22Rv1 (cell line): ENCODE measurements around the gene TNFSF12.
A peak's percentile ranks its signal among the peaks of the same experiment; 100 is the strongest.

ENCODE experiments used
- H3K27ac ChIP-seq: fragments of 450-650 bp; 2 replicates; pipeline ENCODE4 v1.5.1; 2017
- ZFX ChIP-seq: fragments of 450-650 bp; IDR thresholded peaks from 2 replicates; pipeline ENCODE4 v1.6.1; 2017; ENCODE audit warnings: antibody characterized with exemption, borderline replicate concordance
- TF ChIP-seq, protein P1 (sequence below): fragments of 450-650 bp; IDR thresholded peaks from 2 replicates; pipeline ENCODE4 v1.5.1; 2017; ENCODE audit warnings: mild to moderate bottlenecking

The TNFSF12 gene

GRCh38 chr17:7561589-7562207 lies 12.8 kb downstream of the TNFSF12 start, which contains the start of gene SENP3:
SENP3 (plus strand) TSS chr17:7561919; CDS start chr17:7563077, 1,158 bp downstream.
- no peak for TF ChIP-seq ZFX
- TF ChIP-seq, protein P1, sequence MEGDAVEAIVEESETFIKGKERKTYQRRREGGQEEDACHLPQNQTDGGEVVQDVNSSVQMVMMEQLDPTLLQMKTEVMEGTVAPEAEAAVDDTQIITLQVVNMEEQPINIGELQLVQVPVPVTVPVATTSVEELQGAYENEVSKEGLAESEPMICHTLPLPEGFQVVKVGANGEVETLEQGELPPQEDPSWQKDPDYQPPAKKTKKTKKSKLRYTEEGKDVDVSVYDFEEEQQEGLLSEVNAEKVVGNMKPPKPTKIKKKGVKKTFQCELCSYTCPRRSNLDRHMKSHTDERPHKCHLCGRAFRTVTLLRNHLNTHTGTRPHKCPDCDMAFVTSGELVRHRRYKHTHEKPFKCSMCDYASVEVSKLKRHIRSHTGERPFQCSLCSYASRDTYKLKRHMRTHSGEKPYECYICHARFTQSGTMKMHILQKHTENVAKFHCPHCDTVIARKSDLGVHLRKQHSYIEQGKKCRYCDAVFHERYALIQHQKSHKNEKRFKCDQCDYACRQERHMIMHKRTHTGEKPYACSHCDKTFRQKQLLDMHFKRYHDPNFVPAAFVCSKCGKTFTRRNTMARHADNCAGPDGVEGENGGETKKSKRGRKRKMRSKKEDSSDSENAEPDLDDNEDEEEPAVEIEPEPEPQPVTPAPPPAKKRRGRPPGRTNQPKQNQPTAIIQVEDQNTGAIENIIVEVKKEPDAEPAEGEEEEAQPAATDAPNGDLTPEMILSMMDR, result no peak
- peak within 1 kb of the TSS; percentile 93 for H3K27ac ChIP-seq

GRCh38 chr17:7562208-7562605 lies 13.3 kb downstream of the TNFSF12 start:
- H3K27ac ChIP-seq, result peak overlapping the region; percentile 93
- TF ChIP-seq ZFX, result no peak
- TF ChIP-seq, protein P1, result no peak

GRCh38 chr17:7563115-7563869 lies 14.4 kb downstream of the TNFSF12 start:
- H3K27ac ChIP-seq, result peak overlapping the region; percentile 93
- TF ChIP-seq ZFX, result no peak
- TF ChIP-seq, protein P1, result no peak

GRCh38 chr17:7569571-7569970 lies 20.7 kb downstream of the TNFSF12 start:
- TF ChIP-seq, protein P1, result no peak
- TF ChIP-seq ZFX, result no peak
- no peak overlapping the region for H3K27ac ChIP-seq

DNA sequence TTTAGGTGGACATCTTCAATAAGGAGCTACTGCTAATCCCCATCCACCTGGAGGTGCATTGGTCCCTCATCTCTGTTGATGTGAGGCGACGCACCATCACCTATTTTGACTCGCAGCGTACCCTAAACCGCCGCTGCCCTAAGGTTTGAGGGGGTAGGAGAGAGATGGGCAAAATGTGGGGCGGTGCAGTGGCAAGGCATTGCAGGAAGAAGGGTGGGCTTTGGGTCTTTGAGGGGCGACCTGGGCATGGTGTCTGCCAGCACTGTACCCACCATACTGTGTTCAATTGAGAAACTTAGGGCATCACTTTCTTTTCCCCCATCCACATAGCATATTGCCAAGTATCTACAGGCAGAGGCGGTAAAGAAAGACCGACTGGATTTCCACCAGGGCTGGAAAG lies 21.5 kb downstream of the TNFSF12 start:
- no peak for TF ChIP-seq ZFX
- TF ChIP-seq, protein P1, result no peak
- no peak overlapping the region for H3K27ac ChIP-seq

GRCh38 chr17:7572338-7572587 lies 23.4 kb downstream of the TNFSF12 start:
- H3K27ac ChIP-seq, result peak overlapping the region; percentile 99
- TF ChIP-seq, protein P1, result no peak
- TF ChIP-seq ZFX, result no peak
